Measurements from ENCODE around the gene SETBP1.

GRCh38 chr18:44942073-44942472 lies 261.4 kb downstream of the SETBP1 start:
- TF ChIP-seq POLR2AphosphoS5 (IDR thresholded peaks at IDR 0.05; ENCODE audit: low read depth, low read length), result no peak
- no peak for TF ChIP-seq AKAP8 (CRISPR knock-in tag; IDR thresholded peaks at IDR 0.05)
- TF ChIP-seq CTCF (CRISPR knock-in tag; IDR thresholded peaks at IDR 0.05), result no peak
- TF ChIP-seq ZNF83 (CRISPR knock-in tag; IDR thresholded peaks at IDR 0.05; ENCODE audit: borderline replicate concordance), result no peak
- TF ChIP-seq FOSL2 (CRISPR knock-in tag; IDR thresholded peaks at IDR 0.05), result no peak
- TF ChIP-seq GABPA (IDR thresholded peaks at IDR 0.05; ENCODE audit: low read depth, low read length), result no peak
- no peak for TF ChIP-seq GABPA (CRISPR knock-in tag; IDR thresholded peaks at IDR 0.05; ENCODE audit: low read depth)
- no peak for TF ChIP-seq POLR2G (IDR thresholded peaks at IDR 0.05; ENCODE audit: low read depth, low read length)
- no peak for TF ChIP-seq MEIS2 (CRISPR knock-in tag; IDR thresholded peaks at IDR 0.05)
- TF ChIP-seq HIVEP1 (CRISPR knock-in tag; IDR thresholded peaks at IDR 0.05), result no peak
